MCF 10A (cell line): Measurements from ENCODE around the gene FADS3. TPM values are rescaled to one million over a fixed set of nuclear protein-coding genes. Genes with fewer than 3 reads are reported as not detected.
A peak's percentile ranks its signal among the peaks of the same experiment; 100 is the strongest.

Experiments
- BruUV-seq: library from RNA; stranded (reverse); fragments of 400-500 nt; replicated peaks from 2 replicates; lab custom pipeline; 2021; lab: Mats Ljungman, UMichigan
- CTCF ChIA-PET: fragments of 300-600 bp; sonication (Branson Sonifier 250); formaldehyde crosslinking; extraction: SDS; loops from one replicate; lab custom pipeline; 2021; ENCODE audit warnings: antibody characterized with exemption, inconsistent platforms; lab: Yijun Ruan, JAX
- POLR2A ChIA-PET: fragments of 300-600, 350-650 bp; sonication (Branson Sonifier 250); formaldehyde crosslinking; extraction: SDS; loops from one replicate; lab custom pipeline; 2020; ENCODE audit warnings: antibody characterized with exemption, inconsistent platforms; lab: Yijun Ruan, JAX
- DNase-seq: peaks from one replicate; pipeline ENCODE4 v3.0.0-alpha.2; 2018; ENCODE audit not compliant: unreplicated experiment
- H3K27ac Mint-ChIP-seq: one replicate; pipeline ENCODE4 v1.8.0; 2022; ENCODE audit warnings: mild to moderate bottlenecking, low read depth, mixed read lengths; ENCODE audit not compliant: unreplicated experiment
- H3K27me3 Mint-ChIP-seq: one replicate; pipeline ENCODE4 v1.8.0; 2022; ENCODE audit warnings: mixed read lengths; ENCODE audit not compliant: insufficient read depth, unreplicated experiment
- H3K36me3 Mint-ChIP-seq: one replicate; pipeline ENCODE4 v1.8.0; 2022; ENCODE audit warnings: mild to moderate bottlenecking, moderate library complexity, mixed read lengths; ENCODE audit not compliant: insufficient read depth, unreplicated experiment
- H3K4me1 Mint-ChIP-seq: one replicate; pipeline ENCODE4 v1.8.0; 2022; ENCODE audit warnings: mixed read lengths; ENCODE audit not compliant: insufficient read depth, unreplicated experiment
- H3K4me3 Mint-ChIP-seq: one replicate; pipeline ENCODE4 v1.8.0; 2022; ENCODE audit warnings: mild to moderate bottlenecking, moderate library complexity, mixed read lengths; ENCODE audit not compliant: unreplicated experiment
- H3K9me3 Mint-ChIP-seq: one replicate; pipeline ENCODE4 v1.8.0; 2022; ENCODE audit warnings: mixed read lengths; ENCODE audit not compliant: unreplicated experiment
- CTCF ChIP-seq: fragments of 200-600 bp; IDR thresholded peaks from one replicate; pipeline ENCODE4 v1.8.0; 2022; ENCODE audit warnings: antibody characterized with exemption, mild to moderate bottlenecking; ENCODE audit not compliant: unreplicated experiment
- intact Hi-C: fragments of 100-400 bp; cut with micrococcal nuclease; formaldehyde crosslinking; loops from 2 replicates; pipeline ENCODE4 v1.14.1; 2022
- total RNA-seq: library from RNA; stranded (reverse); gene quantifications from 2 replicates; pipeline ENCODE4 v1.2.3, GENCODE V29; 2022

FADS3 gene
- total RNA-seq, 1 experiment from 2014 or later: 145 TPM

- POLR2A ChIA-PET: interaction anchor here (0.7 to 1.0 kb wide), 2 partner anchors 132 to 134 kb away, joined by 3 read pairs; no protein-coding TSS in a partner anchor
- Mint-ChIP-seq H3K36me3 (no peaks in the 10 kb centered on the region), H3K27me3 (no peaks in the 10 kb centered on the region), H3K27ac (no peak overlapping the region), H3K4me1 (peaks cover 8% of the 10 kb centered on the region), H3K4me3 (no peak overlapping the region), H3K9me3 (no peaks in the 10 kb centered on the region)
- intact Hi-C loops: no loop called here
- TF ChIP-seq CTCF: no peak
- CTCF ChIA-PET: interaction anchor here (0.7 kb wide), 1 partner anchor 282 kb away, joined by 3 read pairs; no protein-coding TSS in a partner anchor
- BruUV-seq: no TSS peak
- DNase-seq: peak; percentile 49
Observed at GRCh38 chr11:61834278-61835048, 56.9 kb downstream of the FADS3 start.

GRCh38 chr11:61833926-61834277 lies 57.4 kb downstream of the FADS3 start:
- ChIA-PET POLR2A (interaction anchor here (0.7 to 1.0 kb wide), 2 partner anchors 133 to 134 kb away, joined by 3 read pairs; no protein-coding TSS in a partner anchor), CTCF (interaction anchor here (0.7 kb wide), 1 partner anchor 282 kb away, joined by 3 read pairs; no protein-coding TSS in a partner anchor)
- H3K9me3 Mint-ChIP-seq: no peaks in the 10 kb centered on the region
- intact Hi-C loops: no loop called here
- no peaks in the 10 kb centered on the region for H3K36me3 Mint-ChIP-seq
- H3K4me3 Mint-ChIP-seq: no peak overlapping the region
- H3K4me1 Mint-ChIP-seq: peaks cover 8% of the 10 kb centered on the region
- H3K27ac Mint-ChIP-seq: no peak overlapping the region
- H3K27me3 Mint-ChIP-seq: no peaks in the 10 kb centered on the region
- DNase-seq: no peak
- TF ChIP-seq CTCF: no peak
- no TSS peak for BruUV-seq

GRCh38 chr11:61833471-61833870 lies 57.9 kb downstream of the FADS3 start:
- no peaks in the 10 kb centered on the region for H3K9me3 Mint-ChIP-seq
- no peak overlapping the region for H3K4me3 Mint-ChIP-seq
- ChIA-PET CTCF (interaction anchor here (0.7 kb wide), 1 partner anchor 283 kb away, joined by 3 read pairs; no protein-coding TSS in a partner anchor), POLR2A (no interaction called here)
- peaks cover 8% of the 10 kb centered on the region for H3K4me1 Mint-ChIP-seq
- H3K36me3 Mint-ChIP-seq: no peaks in the 10 kb centered on the region
- no peak for DNase-seq
- BruUV-seq: no TSS peak
- H3K27me3 Mint-ChIP-seq: no peaks in the 10 kb centered on the region
- H3K27ac Mint-ChIP-seq: no peak overlapping the region
- intact Hi-C loops: no loop called here
- TF ChIP-seq CTCF: no peak

GRCh38 chr11:61832754-61833153 lies 58.6 kb downstream of the FADS3 start:
- DNase-seq: no peak
- intact Hi-C loops: no loop called here
- no peak overlapping the region for H3K27ac Mint-ChIP-seq
- no peaks in the 10 kb centered on the region for H3K27me3 Mint-ChIP-seq
- POLR2A ChIA-PET: no interaction called here
- H3K36me3 Mint-ChIP-seq: no peaks in the 10 kb centered on the region
- CTCF ChIA-PET: interaction anchor here (1.1 kb wide), 1 partner anchor 14 kb away, joined by 5 read pairs; no protein-coding TSS in a partner anchor
- H3K4me1 Mint-ChIP-seq: peaks cover 8% of the 10 kb centered on the region
- H3K9me3 Mint-ChIP-seq: no peaks in the 10 kb centered on the region
- BruUV-seq: no TSS peak
- H3K4me3 Mint-ChIP-seq: no peak overlapping the region
- no peak for TF ChIP-seq CTCF
